Dermis blood vessel endothelial cell (primary cell): Measurements from ENCODE around the gene ADSS1. TPM values are rescaled to one million over a fixed set of nuclear protein-coding genes. Genes with fewer than 3 reads are reported as not detected.

Experiments used
- DNase-seq: peaks from one replicate; pipeline ENCODE4 v3.0.0; 2010
- total RNA-seq: library from RNA; depleted of rRNA; stranded (reverse); fragments of >200 nt; gene quantifications from 2 replicates; pipeline ENCODE4 v1.2.3, GENCODE V29; 2014

ADSS1 gene
- total RNA-seq, 1 donor from 2014 or later = 2.2 TPM

GRCh38 chr14:104751539-104752422, 27.8 kb downstream of the ADSS1 start:
- DNase-seq = no peak

- no peak for DNase-seq
Observed at GRCh38 chr14:104752423-104752734, 28.4 kb downstream of the ADSS1 start.

- peak; percentile 100 for DNase-seq
Observed at GRCh38 chr14:104752735-104753527, 28.9 kb downstream of the ADSS1 start, which contains the start of gene SIVA1. Gene SIVA1, plus strand, starts transcription at chr14:104753147. Its CDS starts 55 bp downstream, at chr14:104753202.

GRCh38 chr14:104753528-104754212, 29.6 kb downstream of the ADSS1 start:
- peak; percentile 42 for DNase-seq

- no peak for DNase-seq
Observed at GRCh38 chr14:104754213-104754851, 30.3 kb downstream of the ADSS1 start.

GRCh38 chr14:104755621-104756020, 31.6 kb downstream of the ADSS1 start:
- DNase-seq = no peak

- DNase-seq = no peak
Observed at GRCh38 chr14:104756477-104757237, 32.6 kb downstream of the ADSS1 start.

- DNase-seq = no peak
Observed at GRCh38 chr14:104757238-104757585, 33.2 kb downstream of the ADSS1 start.

- no peak for DNase-seq
Observed at GRCh38 chr14:104757681-104758392, 33.8 kb downstream of the ADSS1 start.

GRCh38 chr14:104758981-104759969, 35.2 kb downstream of the ADSS1 start:
- DNase-seq = no peak

GRCh38 chr14:104765517-104765916, 41.5 kb downstream of the ADSS1 start:
- DNase-seq = no peak

GRCh38 chr14:104766256-104766862, 42.3 kb downstream of the ADSS1 start:
- no peak for DNase-seq

- peak; percentile 10 for DNase-seq
Observed at GRCh38 chr14:104766863-104767633, 43.0 kb downstream of the ADSS1 start.

- no peak for DNase-seq
Observed at GRCh38 chr14:104767634-104767918, 43.5 kb downstream of the ADSS1 start.

- DNase-seq = peak; percentile 88
Observed at GRCh38 chr14:104768437-104769323, 44.7 kb downstream of the ADSS1 start.

GRCh38 chr14:104769324-104770071, 45.5 kb downstream of the ADSS1 start:
- DNase-seq = no peak

GRCh38 chr14:104770072-104770579, 46.1 kb downstream of the ADSS1 start:
- no peak for DNase-seq
